ENCODE measurements around the gene CDC42BPA.

CDC42BPA gene

GRCh38 chr1:226953175-226953800 lies 365.0 kb downstream of the CDC42BPA start:
- TF ChIP-seq CTCF (IDR thresholded peaks at IDR 0.05; ENCODE audit: low read depth, low read length), result no peak
- no peak overlapping the region for H3K4me3 ChIP-seq (replicated peaks in 1 of 2; ENCODE audit: low read depth in 2 of 2, low read length in 2 of 2)
- DNase-seq (ENCODE audit: low read depth in 2 of 2), result no peak

GRCh38 chr1:226952118-226952441 lies 366.2 kb downstream of the CDC42BPA start:
- no peak overlapping the region for H3K4me3 ChIP-seq (replicated peaks in 1 of 2; ENCODE audit: low read depth in 2 of 2, low read length in 2 of 2)
- no peak for DNase-seq (ENCODE audit: low read depth in 2 of 2)
- no peak for TF ChIP-seq CTCF (IDR thresholded peaks at IDR 0.05; ENCODE audit: low read depth, low read length)

- no peak for DNase-seq (ENCODE audit: low read depth in 2 of 2)
- no peak for TF ChIP-seq CTCF (IDR thresholded peaks at IDR 0.05; ENCODE audit: low read depth, low read length)
- H3K4me3 ChIP-seq (replicated peaks in 1 of 2; ENCODE audit: low read depth in 2 of 2, low read length in 2 of 2), result no peak overlapping the region
These were observed 366.8 kb downstream of the CDC42BPA start for GRCh38 chr1:226951286-226952117.

GRCh38 chr1:226950871-226951270 lies 367.4 kb downstream of the CDC42BPA start:
- no peak for TF ChIP-seq CTCF (IDR thresholded peaks at IDR 0.05; ENCODE audit: low read depth, low read length)
- no peak overlapping the region for H3K4me3 ChIP-seq (replicated peaks in 1 of 2; ENCODE audit: low read depth in 2 of 2, low read length in 2 of 2)
- no peak for DNase-seq (ENCODE audit: low read depth in 2 of 2)

- no peak overlapping the region for H3K4me3 ChIP-seq (replicated peaks in 1 of 2; ENCODE audit: low read depth in 2 of 2, low read length in 2 of 2)
- TF ChIP-seq CTCF (IDR thresholded peaks at IDR 0.05; ENCODE audit: low read depth, low read length), result no peak
- no peak for DNase-seq (ENCODE audit: low read depth in 2 of 2)
These were observed 368.0 kb downstream of the CDC42BPA start for GRCh38 chr1:226950316-226950715.

- no peak for TF ChIP-seq CTCF (IDR thresholded peaks at IDR 0.05; ENCODE audit: low read depth, low read length)
- no peak for DNase-seq (ENCODE audit: low read depth in 2 of 2)
- H3K4me3 ChIP-seq (replicated peaks in 1 of 2; ENCODE audit: low read depth in 2 of 2, low read length in 2 of 2), result no peak overlapping the region
These were observed 368.9 kb downstream of the CDC42BPA start for GRCh38 chr1:226949401-226949800.

Measured in cardiac fibroblast (primary cell).